GM12873 (cell line): ENCODE data around the gene TMA16.

Experiments used
- TF ChIP-seq, protein P1 (sequence below): IDR thresholded peaks from 2 replicates; pipeline ENCODE4 v1.5.1; 2012; ENCODE audit warnings: low read depth, mild to moderate bottlenecking, moderate library complexity, low read length, control low read depth; ENCODE audit not compliant: insufficient read depth; ENCODE audit errors: missing control alignments

The TMA16 gene

DNA sequence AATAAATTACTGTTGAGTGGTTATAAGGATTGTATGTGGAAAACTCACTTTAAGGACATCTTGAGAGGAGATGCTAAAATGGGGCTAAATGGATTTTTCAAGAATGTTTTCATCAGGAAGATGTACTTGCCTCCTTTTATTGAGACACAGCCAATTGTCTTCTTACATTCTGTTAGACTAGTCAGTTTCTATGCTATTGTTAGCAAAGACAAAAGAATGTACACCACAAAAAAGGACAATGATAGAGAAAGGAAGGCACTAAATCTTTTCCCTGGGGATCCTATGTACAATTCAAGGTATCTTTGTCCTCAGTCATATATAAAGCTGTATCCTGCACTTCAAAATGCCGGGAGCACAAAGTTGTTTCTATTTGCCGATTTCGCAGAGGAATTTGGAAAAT is 42.6 kb downstream of the TMA16 start:
- TF ChIP-seq, protein P1, sequence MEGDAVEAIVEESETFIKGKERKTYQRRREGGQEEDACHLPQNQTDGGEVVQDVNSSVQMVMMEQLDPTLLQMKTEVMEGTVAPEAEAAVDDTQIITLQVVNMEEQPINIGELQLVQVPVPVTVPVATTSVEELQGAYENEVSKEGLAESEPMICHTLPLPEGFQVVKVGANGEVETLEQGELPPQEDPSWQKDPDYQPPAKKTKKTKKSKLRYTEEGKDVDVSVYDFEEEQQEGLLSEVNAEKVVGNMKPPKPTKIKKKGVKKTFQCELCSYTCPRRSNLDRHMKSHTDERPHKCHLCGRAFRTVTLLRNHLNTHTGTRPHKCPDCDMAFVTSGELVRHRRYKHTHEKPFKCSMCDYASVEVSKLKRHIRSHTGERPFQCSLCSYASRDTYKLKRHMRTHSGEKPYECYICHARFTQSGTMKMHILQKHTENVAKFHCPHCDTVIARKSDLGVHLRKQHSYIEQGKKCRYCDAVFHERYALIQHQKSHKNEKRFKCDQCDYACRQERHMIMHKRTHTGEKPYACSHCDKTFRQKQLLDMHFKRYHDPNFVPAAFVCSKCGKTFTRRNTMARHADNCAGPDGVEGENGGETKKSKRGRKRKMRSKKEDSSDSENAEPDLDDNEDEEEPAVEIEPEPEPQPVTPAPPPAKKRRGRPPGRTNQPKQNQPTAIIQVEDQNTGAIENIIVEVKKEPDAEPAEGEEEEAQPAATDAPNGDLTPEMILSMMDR, result no peak

DNA sequence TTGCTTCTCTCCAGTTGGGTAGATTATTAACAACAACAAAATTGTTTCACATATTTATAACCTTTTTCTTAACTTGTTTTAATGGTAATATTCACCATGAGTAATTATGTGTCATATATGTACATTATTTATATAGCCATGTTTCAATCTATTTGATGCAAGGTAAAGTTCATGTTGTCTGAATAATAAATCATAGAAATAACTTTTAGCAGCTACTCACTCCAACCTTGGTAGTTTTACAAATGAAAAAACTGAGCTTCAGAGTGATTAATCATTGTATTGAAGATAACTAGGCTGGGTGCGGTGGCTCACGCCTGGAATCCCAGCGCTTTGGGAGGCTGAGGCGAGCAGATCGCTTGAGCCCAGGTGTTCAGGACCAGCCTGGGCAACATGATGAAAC is 46.0 kb downstream of the TMA16 start:
- TF ChIP-seq, protein P1, result no peak

DNA sequence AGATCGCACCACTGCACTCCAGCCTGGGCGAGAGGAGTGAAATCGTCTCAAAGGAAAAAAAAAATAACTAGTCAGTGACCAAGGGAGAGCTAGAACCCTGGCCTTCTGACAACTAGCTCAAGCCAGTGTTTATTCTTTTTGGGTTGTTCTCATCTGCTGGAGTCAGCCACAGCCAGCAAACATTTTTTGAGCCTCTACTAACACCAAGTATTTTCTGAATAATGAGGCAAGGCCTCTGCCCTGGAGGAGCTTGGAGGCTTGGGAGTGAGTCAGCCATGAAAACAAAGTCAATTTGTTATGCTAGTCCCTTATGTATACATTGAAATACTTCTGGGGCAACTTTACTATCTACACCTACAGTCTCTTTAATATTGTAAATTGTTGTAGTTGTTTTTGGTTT is 46.5 kb downstream of the TMA16 start:
- TF ChIP-seq, protein P1, result no peak

DNA sequence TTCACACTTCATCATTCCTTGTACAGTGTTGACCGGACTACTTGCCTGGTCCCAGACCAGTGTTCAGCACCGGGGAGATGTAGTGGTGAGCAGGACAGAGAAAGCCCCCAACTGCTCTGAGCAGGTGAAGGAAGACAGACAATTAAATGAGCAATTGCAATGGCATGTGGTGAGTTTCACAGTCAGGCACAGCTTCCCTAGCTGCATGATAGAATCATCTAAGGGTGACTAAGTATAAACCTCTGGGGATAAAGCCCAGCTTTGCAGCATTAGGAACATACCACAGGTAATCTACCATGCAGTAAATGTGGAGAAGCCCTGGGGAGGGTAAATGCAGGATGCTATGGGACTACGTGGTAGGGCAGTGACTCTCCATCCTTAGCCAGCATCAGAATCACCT is 47.8 kb downstream of the TMA16 start:
- TF ChIP-seq, protein P1, result no peak

DNA sequence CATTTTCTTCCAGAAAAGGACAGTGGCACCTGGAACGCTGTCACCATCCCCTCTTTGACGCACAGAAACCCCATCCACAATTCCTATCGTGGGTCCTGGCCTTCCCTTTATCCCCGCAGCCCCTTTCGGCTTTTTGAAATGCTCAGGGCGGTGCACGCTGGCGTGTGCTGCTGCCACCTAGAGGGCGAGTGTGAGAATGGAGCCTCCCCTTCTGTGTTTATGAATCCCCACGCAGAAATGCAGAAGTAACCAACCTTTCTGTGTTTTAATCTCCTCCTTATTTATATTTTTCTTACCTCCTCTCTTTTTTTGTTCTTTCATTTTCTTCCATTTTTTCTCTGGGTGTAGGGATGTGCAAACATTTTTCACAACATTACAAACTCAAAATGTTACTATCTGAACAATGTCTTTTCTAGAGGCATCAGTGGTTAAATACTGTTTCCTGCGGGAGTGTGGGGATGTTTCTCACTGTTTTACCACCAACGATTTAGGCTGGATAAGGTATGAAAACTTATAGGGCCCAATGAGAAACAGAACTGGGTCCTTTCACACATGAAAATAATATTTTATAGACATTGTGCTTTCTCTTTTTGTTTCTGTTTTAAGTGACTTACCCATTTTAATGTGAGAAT is 50.0 kb downstream of the TMA16 start:
- TF ChIP-seq, protein P1, result peak; percentile 91

DNA sequence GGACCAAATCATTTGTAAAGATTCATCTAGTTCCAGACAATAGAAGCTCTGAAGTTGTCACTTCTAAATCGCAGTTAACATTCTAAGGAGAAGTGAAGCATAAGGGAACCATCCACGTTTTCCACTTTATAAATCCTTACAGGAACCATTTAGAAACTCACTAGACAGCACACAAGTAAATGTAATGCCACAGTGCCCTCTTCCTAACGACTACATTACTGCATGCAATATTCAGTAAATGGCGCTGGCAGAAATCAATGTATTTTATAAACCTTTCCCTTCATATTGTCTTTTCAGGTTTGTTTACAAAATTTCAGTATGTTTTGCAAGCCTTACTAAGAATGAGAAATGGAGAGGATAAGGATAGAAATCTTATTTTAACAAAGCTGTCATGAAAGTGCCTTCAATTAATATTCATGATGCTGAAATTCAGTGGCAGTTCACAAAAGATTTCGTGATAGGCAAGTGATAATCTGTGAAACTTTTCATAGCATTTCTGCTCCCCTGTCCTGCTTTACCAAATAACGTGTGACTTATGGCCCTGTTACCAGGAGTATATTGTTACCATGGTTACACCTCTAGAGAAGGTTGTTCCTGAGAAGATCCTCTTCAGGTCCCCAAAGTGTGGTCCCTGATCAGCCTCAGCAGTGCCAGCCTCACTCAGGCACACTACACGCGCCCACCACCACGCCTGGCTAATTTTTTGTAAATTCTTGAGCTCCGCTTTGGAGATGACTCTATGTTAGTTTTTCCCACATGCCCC is 54.2 kb downstream of the TMA16 start:
- TF ChIP-seq, protein P1, result peak; percentile 60

DNA sequence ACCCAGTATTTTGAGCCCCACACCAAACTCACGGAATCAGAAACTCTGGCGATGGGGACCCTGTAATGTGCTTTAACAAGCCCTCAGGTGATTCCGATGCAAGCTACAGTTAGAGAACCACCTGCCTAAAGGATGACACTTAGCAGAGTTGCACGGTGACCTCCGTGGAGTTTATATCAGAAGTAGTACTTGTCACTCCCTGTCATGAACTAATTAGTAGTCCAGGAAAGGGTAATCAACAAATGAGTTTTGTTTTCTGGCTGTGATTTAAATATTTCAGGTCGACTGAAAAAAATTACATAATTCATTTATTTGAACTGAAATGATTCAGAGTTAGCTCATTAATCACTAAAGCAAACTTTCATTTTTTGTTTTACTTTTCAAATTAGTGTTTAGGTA is 56.4 kb downstream of the TMA16 start:
- TF ChIP-seq, protein P1, result no peak
